OCI-LY3 (cell line): ENCODE data around the gene MBD6.
"Not testable (repeated sequence)": the region's sequence is repeated elsewhere in the genome, so short reads cannot be mapped to it uniquely, and the experiment has no call there.

Experiments
- H2AFZ ChIP-seq: fragments of 200-600, 300-600 bp; shearing (Covaris generic); 2 replicates; pipeline ENCODE4 v1.6.0; 2014; ENCODE audit warnings: antibody characterized with exemption, low read depth, low read length
- H3K27ac ChIP-seq: fragments of 200-600, 300-600 bp; sonication (generic); 2 replicates; pipeline ENCODE4 v1.5.1; 2014; ENCODE audit warnings: mild to moderate bottlenecking, low read length, moderate library complexity, mixed read lengths
- H3K27me3 ChIP-seq: fragments of 200-600, 300-600 bp; sonication (generic); 2 replicates; pipeline ENCODE4 v1.6.1; 2014; ENCODE audit warnings: low read depth, low read length, mixed read lengths
- H3K36me3 ChIP-seq: fragments of 200-600, 300-600 bp; sonication (generic); replicated peaks from 2 replicates; pipeline ENCODE3; 2014; ENCODE audit warnings: low read depth, low read length, mixed read lengths
- H3K4me1 ChIP-seq: fragments of 300-600, 200-600 bp; sonication (generic); 2 replicates; pipeline ENCODE4 v1.6.1; 2014; ENCODE audit warnings: low read length, mixed read lengths
- H3K4me2 ChIP-seq: fragments of 200-600, 300-600 bp; sonication (generic); 2 replicates; pipeline ENCODE4 v1.6.1; 2014; ENCODE audit warnings: low read length, mixed read lengths
- H3K4me3 ChIP-seq: fragments of 300-600, 200-600 bp; sonication (generic); 2 replicates; pipeline ENCODE4 v1.5.1; 2014; ENCODE audit warnings: antibody characterized with exemption, mild to moderate bottlenecking, low read length, moderate library complexity
- H3K79me2 ChIP-seq: fragments of 300-600, 200-600 bp; shearing (Covaris generic); 2 replicates; pipeline ENCODE4 v1.6.1; 2014; ENCODE audit warnings: mild to moderate bottlenecking, low read length, mixed read lengths
- H3K9ac ChIP-seq: fragments of 300-600, 200-600 bp; shearing (Covaris generic); 2 replicates; pipeline ENCODE4 v1.6.0; 2014; ENCODE audit warnings: mild to moderate bottlenecking, low read length, moderate library complexity
- H3K9me3 ChIP-seq: fragments of 200-600, 300-600 bp; shearing (Covaris generic); 2 replicates; pipeline ENCODE4 v1.6.1; 2014; ENCODE audit warnings: low read length, mixed read lengths; ENCODE audit not compliant: insufficient read depth
- H4K20me1 ChIP-seq: fragments of 200-600, 300-600 bp; sonication (generic); 2 replicates; pipeline ENCODE4 v1.6.1; 2016; ENCODE audit warnings: low read length, mixed read lengths; ENCODE audit not compliant: insufficient read depth
- EZH2phosphoT487 ChIP-seq: fragments of 200-600 bp; shearing (Covaris generic); IDR thresholded peaks from 2 replicates; pipeline ENCODE4 v1.6.1; 2018; ENCODE audit warnings: antibody characterized with exemption, mixed run types, low read depth
- TF ChIP-seq, protein P1 (sequence below): fragments of 200-600, 300-600 bp; sonication (generic); IDR thresholded peaks from 2 replicates; pipeline ENCODE4 v1.5.1; 2014; ENCODE audit warnings: antibody characterized with exemption, low read length, low read depth

MBD6 gene

DNA sequence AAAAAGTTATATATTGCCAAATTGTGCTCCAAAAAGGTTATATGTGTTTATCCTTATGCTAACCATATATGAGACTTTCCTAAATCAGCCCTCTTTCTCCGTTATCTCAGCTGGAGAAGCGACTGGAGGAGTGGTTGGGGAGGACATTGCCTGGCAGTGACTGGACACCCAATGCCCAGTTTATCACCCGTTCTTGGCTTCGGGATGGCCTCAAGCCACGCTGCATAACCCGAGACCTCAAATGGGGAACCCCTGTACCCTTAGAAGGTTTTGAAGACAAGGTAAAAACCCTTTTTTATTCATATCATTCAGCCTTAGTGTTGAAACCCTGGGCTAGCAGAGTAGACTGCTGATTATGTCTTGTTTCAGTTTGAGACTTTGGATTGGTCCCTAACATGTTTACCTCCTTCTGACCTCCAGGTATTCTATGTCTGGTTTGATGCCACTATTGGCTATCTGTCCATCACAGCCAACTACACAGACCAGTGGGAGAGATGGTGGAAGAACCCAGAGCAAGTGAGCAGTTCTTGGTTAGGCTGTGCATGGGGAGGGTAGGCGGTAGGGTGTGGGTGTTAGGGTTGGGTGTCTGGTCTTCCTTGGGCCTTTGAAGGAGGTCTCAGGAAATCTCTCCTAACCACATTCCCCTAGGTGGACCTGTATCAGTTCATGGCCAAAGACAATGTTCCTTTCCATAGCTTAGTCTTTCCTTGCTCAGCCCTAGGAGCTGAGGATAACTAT, 10.9 kb upstream of the MBD6 start:
- Histone ChIP-seq H3K36me3 (peaks cover 44% of the 10 kb centered on the region), H3K4me1 (no peaks in the 10 kb centered on the region)

DNA sequence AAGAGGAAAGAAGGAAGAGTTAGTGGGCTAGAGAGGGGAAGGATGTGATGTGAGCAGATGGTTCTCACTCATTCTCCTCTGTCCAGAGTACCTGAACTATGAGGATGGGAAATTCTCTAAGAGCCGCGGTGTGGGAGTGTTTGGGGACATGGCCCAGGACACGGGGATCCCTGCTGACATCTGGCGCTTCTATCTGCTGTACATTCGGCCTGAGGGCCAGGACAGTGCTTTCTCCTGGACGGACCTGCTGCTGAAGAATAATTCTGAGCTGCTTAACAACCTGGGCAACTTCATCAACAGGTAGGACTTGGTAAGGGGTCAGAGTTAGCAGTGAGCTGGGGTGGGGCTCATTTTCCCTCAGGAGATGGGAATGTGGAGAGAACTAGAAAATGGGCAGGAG, 10.0 kb upstream of the MBD6 start:
- Histone ChIP-seq H3K4me3 (no peak overlapping the region), H3K4me2 (no peak overlapping the region), H2AFZ (no peak overlapping the region), H3K79me2 (no peaks in the 10 kb centered on the region; the same call in 1 of the 2 replicates), H3K36me3 (peaks cover 53% of the 10 kb centered on the region), H4K20me1 (peaks cover 6% of the 10 kb centered on the region; the same call in 1 of the 2 replicates), H3K27ac (no peak overlapping the region), H3K9me3 (no peaks in the 10 kb centered on the region), H3K9ac (no peak overlapping the region), H3K27me3 (no peaks in the 10 kb centered on the region), H3K4me1 (no peaks in the 10 kb centered on the region)
- TF ChIP-seq, protein P1, sequence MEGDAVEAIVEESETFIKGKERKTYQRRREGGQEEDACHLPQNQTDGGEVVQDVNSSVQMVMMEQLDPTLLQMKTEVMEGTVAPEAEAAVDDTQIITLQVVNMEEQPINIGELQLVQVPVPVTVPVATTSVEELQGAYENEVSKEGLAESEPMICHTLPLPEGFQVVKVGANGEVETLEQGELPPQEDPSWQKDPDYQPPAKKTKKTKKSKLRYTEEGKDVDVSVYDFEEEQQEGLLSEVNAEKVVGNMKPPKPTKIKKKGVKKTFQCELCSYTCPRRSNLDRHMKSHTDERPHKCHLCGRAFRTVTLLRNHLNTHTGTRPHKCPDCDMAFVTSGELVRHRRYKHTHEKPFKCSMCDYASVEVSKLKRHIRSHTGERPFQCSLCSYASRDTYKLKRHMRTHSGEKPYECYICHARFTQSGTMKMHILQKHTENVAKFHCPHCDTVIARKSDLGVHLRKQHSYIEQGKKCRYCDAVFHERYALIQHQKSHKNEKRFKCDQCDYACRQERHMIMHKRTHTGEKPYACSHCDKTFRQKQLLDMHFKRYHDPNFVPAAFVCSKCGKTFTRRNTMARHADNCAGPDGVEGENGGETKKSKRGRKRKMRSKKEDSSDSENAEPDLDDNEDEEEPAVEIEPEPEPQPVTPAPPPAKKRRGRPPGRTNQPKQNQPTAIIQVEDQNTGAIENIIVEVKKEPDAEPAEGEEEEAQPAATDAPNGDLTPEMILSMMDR: no peak

More for the DNA sequence above, 10.9 kb upstream of the MBD6 start:
- H3K27ac ChIP-seq: no peak overlapping the region
- H3K4me2 ChIP-seq: no peak overlapping the region
- H3K9ac ChIP-seq: no peak overlapping the region
- H3K27me3 ChIP-seq: no peaks in the 10 kb centered on the region
- H3K79me2 ChIP-seq: no peaks in the 10 kb centered on the region; the same call in 1 of the 2 replicates
- peaks cover 6% of the 10 kb centered on the region; the same call in 1 of the 2 replicates for H4K20me1 ChIP-seq
- H2AFZ ChIP-seq: no peak overlapping the region
- H3K9me3 ChIP-seq: no peaks in the 10 kb centered on the region
- TF ChIP-seq, protein P1: no peak
- TF ChIP-seq EZH2phosphoT487: no peak
- H3K4me3 ChIP-seq: no peak overlapping the region

DNA sequence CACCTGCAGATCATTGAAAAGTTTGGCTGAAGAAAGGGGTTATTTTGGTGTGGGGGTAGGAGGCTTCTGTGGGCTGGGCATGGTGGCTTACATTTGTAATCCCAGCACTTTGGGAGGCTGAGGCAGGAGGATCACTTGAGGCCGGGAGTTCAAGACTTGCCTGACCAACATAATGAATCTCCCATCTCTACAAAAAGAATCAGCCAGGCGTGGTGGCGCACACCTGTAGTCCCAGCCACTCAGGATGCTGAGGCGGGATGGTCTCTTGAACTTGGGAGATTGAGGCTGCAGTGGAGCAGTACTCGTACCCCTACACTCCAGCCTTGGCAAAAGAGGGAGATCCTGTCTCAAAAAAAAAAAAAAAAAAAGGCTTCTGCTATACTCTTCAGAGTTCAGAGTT, 9.4 kb upstream of the MBD6 start:
- no peak overlapping the region for H3K9ac ChIP-seq
- H3K4me1 ChIP-seq: peaks cover under 1% of the 10 kb centered on the region; the same call in 1 of the 2 replicates
- H3K4me2 ChIP-seq: no peak overlapping the region
- H2AFZ ChIP-seq: no peak overlapping the region
- peaks cover 8% of the 10 kb centered on the region; the same call in 1 of the 2 replicates for H4K20me1 ChIP-seq
- peaks cover 57% of the 10 kb centered on the region for H3K36me3 ChIP-seq
- no peaks in the 10 kb centered on the region for H3K9me3 ChIP-seq
- no peak overlapping the region for H3K27ac ChIP-seq
- H3K4me3 ChIP-seq: no peak overlapping the region
- H3K79me2 ChIP-seq: peaks cover 5% of the 10 kb centered on the region
- H3K27me3 ChIP-seq: no peaks in the 10 kb centered on the region
- no peak for TF ChIP-seq EZH2phosphoT487
- TF ChIP-seq, protein P1: no peak

DNA sequence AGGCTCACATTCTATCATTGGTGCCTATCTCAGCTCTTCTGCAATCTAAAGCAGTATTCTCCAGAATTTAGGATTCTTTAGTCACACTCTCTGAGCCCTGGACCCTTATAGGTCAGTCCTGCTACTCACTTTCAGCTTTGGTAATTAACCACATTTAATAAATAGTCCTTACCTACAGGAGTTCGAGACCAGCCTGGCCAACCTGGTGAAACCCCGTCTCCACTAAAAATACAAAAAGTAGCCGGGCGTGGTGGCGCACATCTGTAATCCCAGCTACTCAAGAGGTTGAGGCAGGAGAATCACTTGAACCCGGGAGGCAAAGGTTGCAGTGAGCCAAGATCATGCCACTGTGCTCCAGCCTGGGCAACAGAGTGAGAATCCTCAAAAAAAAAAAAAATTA, 8.9 kb upstream of the MBD6 start:
- not testable (repeated sequence) for H3K27ac ChIP-seq, H3K9me3 ChIP-seq, H3K4me2 ChIP-seq, H3K27me3 ChIP-seq, H3K4me3 ChIP-seq, H3K4me1 ChIP-seq, H3K9ac ChIP-seq, H2AFZ ChIP-seq, H3K79me2 ChIP-seq
- H4K20me1 ChIP-seq: peaks cover 12% of the 10 kb centered on the region; the same call in 1 of the 2 replicates
- peaks cover 58% of the 10 kb centered on the region for H3K36me3 ChIP-seq

DNA sequence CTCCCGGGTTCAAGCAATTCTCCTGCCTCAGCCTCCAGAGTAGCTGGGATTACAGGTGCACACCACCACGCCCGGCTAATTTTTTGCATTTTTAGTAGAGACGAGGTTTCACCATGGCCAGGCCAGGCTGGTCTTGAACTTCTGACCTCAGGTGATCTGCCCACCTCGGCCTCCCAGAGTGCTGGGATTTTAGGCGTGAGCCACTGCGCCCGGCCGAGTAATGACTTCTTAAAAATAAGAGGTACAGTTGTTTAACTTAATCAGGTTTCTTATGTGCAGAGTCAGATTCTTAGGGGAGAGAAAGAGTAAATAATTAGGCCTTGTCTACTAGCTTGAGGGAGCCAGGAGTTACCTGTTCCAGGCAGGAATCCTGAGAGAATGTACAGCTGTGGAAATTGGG, 8.4 kb upstream of the MBD6 start:
- Histone ChIP-seq H4K20me1 (peaks cover 18% of the 10 kb centered on the region), H3K4me1 (peaks cover 10% of the 10 kb centered on the region), H3K79me2 (peaks cover 15% of the 10 kb centered on the region), H3K36me3 (peaks cover 60% of the 10 kb centered on the region)
- H3K9ac ChIP-seq, H3K27ac ChIP-seq, H3K9me3 ChIP-seq, H3K4me2 ChIP-seq, H2AFZ ChIP-seq, H3K27me3 ChIP-seq, H3K4me3 ChIP-seq: not testable (repeated sequence)
